K562 (cell line): ENCODE measurements around the gene ELOF1. TPM values are rescaled to one million over a fixed set of nuclear protein-coding genes. Genes with fewer than 3 reads are reported as not detected.

Experiments used
- ATF1 ChIP-seq, 2 experiments: fragments of 450-650 bp in 1 of 2; IDR thresholded peaks; 2 replicates each; pipeline ENCODE4 v1.6.1; 2016; ENCODE audit warnings: missing compliant biosample characterization in 1 of 2, missing genetic modification characterization in 1 of 2
- CBX5 ChIP-seq: IDR thresholded peaks from 2 replicates; pipeline ENCODE4 v1.6.1; 2014; ENCODE audit warnings: low read depth, borderline replicate concordance
- MBD2 ChIP-seq: sonication (generic); IDR thresholded peaks from 2 replicates; pipeline ENCODE4 v1.6.1; 2016; ENCODE audit warnings: low read depth, borderline replicate concordance
- NFYB ChIP-seq: IDR thresholded peaks from 2 replicates; pipeline ENCODE4 v1.6.1; 2011; ENCODE audit warnings: mild to moderate bottlenecking, moderate library complexity; ENCODE audit not compliant: insufficient read length; ENCODE audit errors: extremely low read depth
- PTBP1 ChIP-seq: fragments of 200-400 bp; formaldehyde crosslinking; IDR thresholded peaks from 2 replicates; pipeline ENCODE4 v1.6.1; 2017; ENCODE audit warnings: low read depth, low read length
- STAT5A ChIP-seq: IDR thresholded peaks from 2 replicates; pipeline ENCODE4 v1.6.1; 2012; ENCODE audit warnings: low read length, inconsistent platforms, borderline replicate concordance
- TRIM24 ChIP-seq, 2 experiments: fragments of 450-650 bp; IDR thresholded peaks; 2 replicates each; pipeline ENCODE4 v1.6.1; 2016
- U2AF1 ChIP-seq: fragments of 200-400 bp; formaldehyde crosslinking; optimal IDR thresholded peaks from 2 replicates; pipeline ENCODE3; 2017; ENCODE audit warnings: mild to moderate bottlenecking, low read depth, low read length, moderate library complexity
- ZFP1 ChIP-seq: fragments of 450-650 bp; formaldehyde crosslinking; IDR thresholded peaks from 2 replicates; pipeline ENCODE4 v1.4.0; 2020; ENCODE audit warnings: mild to moderate bottlenecking, mixed read lengths
- ZNF134 ChIP-seq: fragments of 250-450 bp; sonication (Bioruptor Pico); conservative IDR thresholded peaks from 2 replicates; pipeline ENCODE4 v1.4.0; 2020
- ZNF212 ChIP-seq: fragments of 450-650 bp; formaldehyde crosslinking; IDR thresholded peaks from 2 replicates; pipeline ENCODE4 v1.4.0; 2020; ENCODE audit warnings: mild to moderate bottlenecking
- polyA plus RNA-seq, 8 experiments: library from polyadenylated mRNA; depleted of rRNA in 4 of 8; stranded (reverse) in 5 of 8; unstranded in 3 of 8; fragments of >200 nt; fragmentation: Nextera tagmentation in 2 of 8; fragmentation: Illumina TruSeq in 1 of 8; extraction: Ambion mirVana in 2 of 8; extraction: Trizol in 1 of 8; gene quantifications; 2 replicates each; pipeline versions ENCODE4 v1.2.1 to v1.2.3, GENCODE V29; 2011 to 2014; ENCODE audit warnings: inconsistent platforms in 1 of 8, missing spikeins in 1 of 8
- total RNA-seq, 7 experiments: library from RNA; depleted of rRNA in 6 of 7; stranded (reverse); fragments of >200 nt in 6 of 7; fragmentation: Illumina TruSeq in 2 of 7; extraction: Trizol in 2 of 7; gene quantifications; 2 replicates each; pipeline versions ENCODE4 v1.2.1 to v1.2.3, GENCODE V29; 2011 to 2021; ENCODE audit warnings: low replicate concordance in 1 of 7
- TF ChIP-seq, protein P1 (sequence below): fragments of 450-650 bp; IDR thresholded peaks from 2 replicates; pipeline ENCODE4 v1.6.1; 2018; ENCODE audit not compliant: partially characterized antibody
- TF ChIP-seq, protein P2 (sequence below): fragments of 450-650 bp; IDR thresholded peaks from 2 replicates; pipeline ENCODE4 v1.6.1; 2016; ENCODE audit warnings: antibody characterized with exemption
- TF ChIP-seq, protein P3 (sequence below): sonication (generic); formaldehyde crosslinking; IDR thresholded peaks from 2 replicates; pipeline ENCODE4 v1.8.0; 2022; ENCODE audit warnings: mild to moderate bottlenecking, low read depth, missing genetic modification reagents
- TF ChIP-seq, protein P4 (sequence below), 2 experiments: fragments of 450-650 bp in 1 of 2; sonication (generic) in 1 of 2; formaldehyde crosslinking; conservative IDR thresholded peaks; 2 replicates each; pipeline versions ENCODE4 v1.4.0 to v1.8.1; 2020 to 2022; ENCODE audit warnings: mild to moderate bottlenecking in 1 of 2, missing genetic modification reagents in 1 of 2
- TF ChIP-seq, protein P5 (sequence below): fragments of 450-650 bp; IDR thresholded peaks from 2 replicates; pipeline ENCODE4 v1.7.1; 2018; ENCODE audit warnings: mild to moderate bottlenecking, low read depth; ENCODE audit not compliant: partially characterized antibody

ELOF1 gene
- total and polyA plus RNA-seq, 9 of the 15 experiments (the other 6 are each of a cell fraction or from before 2014, with no cell fraction given): 16.7 to 147 (median 74.2) TPM

DNA sequence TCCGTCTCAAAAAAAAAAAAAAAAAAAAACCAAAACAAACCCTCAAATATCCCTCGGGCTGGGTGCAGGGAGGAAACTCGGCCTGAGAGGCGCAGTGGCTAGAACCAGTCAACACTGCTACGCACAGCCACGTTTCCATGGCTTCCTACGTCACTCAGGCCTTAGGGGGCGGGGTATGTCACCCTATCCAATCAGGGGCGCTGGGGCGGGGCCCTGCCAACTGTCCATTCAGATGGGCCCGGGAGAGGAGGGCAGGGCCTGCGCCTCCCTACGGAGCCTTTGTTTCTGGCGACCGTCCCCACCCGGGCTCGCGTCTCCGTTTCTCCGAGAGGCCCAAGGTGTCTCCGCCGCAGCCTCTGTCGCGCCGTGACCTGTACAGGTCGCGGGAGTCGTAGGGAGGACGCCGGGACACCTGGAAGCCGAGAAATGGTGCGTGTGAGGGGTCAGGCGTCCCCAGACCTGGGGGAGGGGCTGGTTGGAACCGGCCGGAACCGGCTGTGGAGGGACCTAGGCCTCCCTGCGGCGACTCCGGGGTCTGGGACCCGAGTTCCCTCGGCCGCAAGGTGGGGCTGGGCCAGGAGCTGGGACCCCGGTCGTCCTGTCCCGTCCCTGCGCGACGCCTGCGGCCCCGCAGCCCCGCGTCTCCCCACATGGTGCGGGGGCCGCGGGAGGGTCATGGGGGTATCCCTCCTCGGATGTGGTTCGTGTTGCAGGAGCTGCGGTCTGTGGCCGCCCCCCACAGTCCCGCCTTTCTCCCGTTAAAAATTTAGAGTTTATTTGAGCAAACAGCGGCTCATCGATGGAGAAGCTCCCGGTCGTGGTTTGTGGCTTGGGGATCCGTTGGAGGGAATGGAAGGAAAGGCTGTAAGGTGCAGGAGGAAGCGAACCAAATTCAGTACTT lies 38.4 kb upstream of the ELOF1 start, which contains the start of gene ZNF627 (continued):
- TF ChIP-seq ZNF134 (CRISPR knock-in tag): no peak
- TF ChIP-seq STAT5A: no peak; the same call in 1 of the 2 replicates
- TF ChIP-seq ATF1 (CRISPR knock-in tag; IDR thresholded peaks at IDR 0.05): no peak
- TF ChIP-seq ATF1 (tag; IDR thresholded peaks at IDR 0.05): peak; percentile 92
- TF ChIP-seq, protein P1, sequence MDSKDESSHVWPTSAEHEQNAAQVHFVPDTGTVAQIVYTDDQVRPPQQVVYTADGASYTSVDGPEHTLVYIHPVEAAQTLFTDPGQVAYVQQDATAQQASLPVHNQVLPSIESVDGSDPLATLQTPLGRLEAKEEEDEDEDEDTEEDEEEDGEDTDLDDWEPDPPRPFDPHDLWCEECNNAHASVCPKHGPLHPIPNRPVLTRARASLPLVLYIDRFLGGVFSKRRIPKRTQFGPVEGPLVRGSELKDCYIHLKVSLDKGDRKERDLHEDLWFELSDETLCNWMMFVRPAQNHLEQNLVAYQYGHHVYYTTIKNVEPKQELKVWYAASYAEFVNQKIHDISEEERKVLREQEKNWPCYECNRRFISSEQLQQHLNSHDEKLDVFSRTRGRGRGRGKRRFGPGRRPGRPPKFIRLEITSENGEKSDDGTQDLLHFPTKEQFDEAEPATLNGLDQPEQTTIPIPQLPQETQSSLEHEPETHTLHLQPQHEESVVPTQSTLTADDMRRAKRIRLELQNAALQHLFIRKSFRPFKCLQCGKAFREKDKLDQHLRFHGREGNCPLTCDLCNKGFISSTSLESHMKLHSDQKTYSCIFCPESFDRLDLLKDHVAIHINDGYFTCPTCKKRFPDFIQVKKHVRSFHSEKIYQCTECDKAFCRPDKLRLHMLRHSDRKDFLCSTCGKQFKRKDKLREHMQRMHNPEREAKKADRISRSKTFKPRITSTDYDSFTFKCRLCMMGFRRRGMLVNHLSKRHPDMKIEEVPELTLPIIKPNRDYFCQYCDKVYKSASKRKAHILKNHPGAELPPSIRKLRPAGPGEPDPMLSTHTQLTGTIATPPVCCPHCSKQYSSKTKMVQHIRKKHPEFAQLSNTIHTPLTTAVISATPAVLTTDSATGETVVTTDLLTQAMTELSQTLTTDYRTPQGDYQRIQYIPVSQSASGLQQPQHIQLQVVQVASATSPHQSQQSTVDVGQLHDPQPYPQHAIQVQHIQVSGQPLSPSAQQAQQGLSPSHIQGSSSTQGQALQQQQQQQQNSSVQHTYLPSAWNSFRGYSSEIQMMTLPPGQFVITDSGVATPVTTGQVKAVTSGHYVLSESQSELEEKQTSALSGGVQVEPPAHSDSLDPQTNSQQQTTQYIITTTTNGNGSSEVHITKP: peak; percentile 57
- peak; percentile 72 for TF ChIP-seq MBD2
- TF ChIP-seq ZNF212 (CRISPR knock-in tag): no peak
- TF ChIP-seq U2AF1: peak; percentile 62
- TF ChIP-seq ZFP1: peak; percentile 19; the same call in 1 of the 2 replicates
- peak in 1 of 2 experiments; percentile 71; a peak in 2 of 4 replicates for TF ChIP-seq TRIM24 (IDR thresholded peaks at IDR 0.05)
- TF ChIP-seq, protein P2, sequence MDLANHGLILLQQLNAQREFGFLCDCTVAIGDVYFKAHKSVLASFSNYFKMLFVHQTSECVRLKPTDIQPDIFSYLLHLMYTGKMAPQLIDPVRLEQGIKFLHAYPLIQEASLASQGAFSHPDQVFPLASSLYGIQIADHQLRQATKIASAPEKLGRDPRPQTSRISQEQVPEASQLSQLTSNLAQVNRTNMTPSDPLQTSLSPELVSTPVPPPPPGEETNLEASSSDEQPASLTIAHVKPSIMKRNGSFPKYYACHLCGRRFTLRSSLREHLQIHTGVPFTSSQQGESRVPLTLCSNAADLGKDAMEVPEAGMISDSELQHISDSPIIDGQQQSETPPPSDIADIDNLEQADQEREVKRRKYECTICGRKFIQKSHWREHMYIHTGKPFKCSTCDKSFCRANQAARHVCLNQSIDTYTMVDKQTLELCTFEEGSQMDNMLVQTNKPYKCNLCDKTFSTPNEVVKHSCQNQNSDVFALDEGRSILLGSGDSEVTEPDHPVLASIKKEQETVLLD: peak; percentile 45; the same call in 1 of the 2 replicates
- TF ChIP-seq CBX5: no peak
- peak; percentile 90 for TF ChIP-seq NFYB
- no peak for TF ChIP-seq PTBP1
- TF ChIP-seq, protein P3, sequence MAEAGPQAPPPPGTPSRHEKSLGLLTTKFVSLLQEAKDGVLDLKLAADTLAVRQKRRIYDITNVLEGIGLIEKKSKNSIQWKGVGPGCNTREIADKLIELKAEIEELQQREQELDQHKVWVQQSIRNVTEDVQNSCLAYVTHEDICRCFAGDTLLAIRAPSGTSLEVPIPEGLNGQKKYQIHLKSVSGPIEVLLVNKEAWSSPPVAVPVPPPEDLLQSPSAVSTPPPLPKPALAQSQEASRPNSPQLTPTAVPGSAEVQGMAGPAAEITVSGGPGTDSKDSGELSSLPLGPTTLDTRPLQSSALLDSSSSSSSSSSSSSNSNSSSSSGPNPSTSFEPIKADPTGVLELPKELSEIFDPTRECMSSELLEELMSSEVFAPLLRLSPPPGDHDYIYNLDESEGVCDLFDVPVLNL (CRISPR knock-in tag): peak; percentile 62; the same call in 1 of the 2 replicates
- TF ChIP-seq, protein P4, sequence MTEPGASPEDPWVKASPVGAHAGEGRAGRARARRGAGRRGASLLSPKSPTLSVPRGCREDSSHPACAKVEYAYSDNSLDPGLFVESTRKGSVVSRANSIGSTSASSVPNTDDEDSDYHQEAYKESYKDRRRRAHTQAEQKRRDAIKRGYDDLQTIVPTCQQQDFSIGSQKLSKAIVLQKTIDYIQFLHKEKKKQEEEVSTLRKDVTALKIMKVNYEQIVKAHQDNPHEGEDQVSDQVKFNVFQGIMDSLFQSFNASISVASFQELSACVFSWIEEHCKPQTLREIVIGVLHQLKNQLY (CRISPR knock-in tag; conservative IDR thresholded peaks at IDR 0.05): no peak
- TF ChIP-seq, protein P5, sequence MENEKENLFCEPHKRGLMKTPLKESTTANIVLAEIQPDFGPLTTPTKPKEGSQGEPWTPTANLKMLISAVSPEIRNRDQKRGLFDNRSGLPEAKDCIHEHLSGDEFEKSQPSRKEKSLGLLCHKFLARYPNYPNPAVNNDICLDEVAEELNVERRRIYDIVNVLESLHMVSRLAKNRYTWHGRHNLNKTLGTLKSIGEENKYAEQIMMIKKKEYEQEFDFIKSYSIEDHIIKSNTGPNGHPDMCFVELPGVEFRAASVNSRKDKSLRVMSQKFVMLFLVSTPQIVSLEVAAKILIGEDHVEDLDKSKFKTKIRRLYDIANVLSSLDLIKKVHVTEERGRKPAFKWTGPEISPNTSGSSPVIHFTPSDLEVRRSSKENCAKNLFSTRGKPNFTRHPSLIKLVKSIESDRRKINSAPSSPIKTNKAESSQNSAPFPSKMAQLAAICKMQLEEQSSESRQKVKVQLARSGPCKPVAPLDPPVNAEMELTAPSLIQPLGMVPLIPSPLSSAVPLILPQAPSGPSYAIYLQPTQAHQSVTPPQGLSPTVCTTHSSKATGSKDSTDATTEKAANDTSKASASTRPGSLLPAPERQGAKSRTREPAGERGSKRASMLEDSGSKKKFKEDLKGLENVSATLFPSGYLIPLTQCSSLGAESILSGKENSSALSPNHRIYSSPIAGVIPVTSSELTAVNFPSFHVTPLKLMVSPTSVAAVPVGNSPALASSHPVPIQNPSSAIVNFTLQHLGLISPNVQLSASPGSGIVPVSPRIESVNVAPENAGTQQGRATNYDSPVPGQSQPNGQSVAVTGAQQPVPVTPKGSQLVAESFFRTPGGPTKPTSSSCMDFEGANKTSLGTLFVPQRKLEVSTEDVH: no peak
